Hematopoietic multipotent progenitor cell treated with erythropoietin and hydrocortisone succinate and interleukin-3 and kit ligand, for 17 days (in vitro differentiated cells): ENCODE measurements around the gene SPCS2.

Experiments
- DNase-seq: peaks from one replicate; pipeline ENCODE4 v3.0.0-alpha.2; 2015; ENCODE audit warnings: low spot score

SPCS2 gene

DNA sequence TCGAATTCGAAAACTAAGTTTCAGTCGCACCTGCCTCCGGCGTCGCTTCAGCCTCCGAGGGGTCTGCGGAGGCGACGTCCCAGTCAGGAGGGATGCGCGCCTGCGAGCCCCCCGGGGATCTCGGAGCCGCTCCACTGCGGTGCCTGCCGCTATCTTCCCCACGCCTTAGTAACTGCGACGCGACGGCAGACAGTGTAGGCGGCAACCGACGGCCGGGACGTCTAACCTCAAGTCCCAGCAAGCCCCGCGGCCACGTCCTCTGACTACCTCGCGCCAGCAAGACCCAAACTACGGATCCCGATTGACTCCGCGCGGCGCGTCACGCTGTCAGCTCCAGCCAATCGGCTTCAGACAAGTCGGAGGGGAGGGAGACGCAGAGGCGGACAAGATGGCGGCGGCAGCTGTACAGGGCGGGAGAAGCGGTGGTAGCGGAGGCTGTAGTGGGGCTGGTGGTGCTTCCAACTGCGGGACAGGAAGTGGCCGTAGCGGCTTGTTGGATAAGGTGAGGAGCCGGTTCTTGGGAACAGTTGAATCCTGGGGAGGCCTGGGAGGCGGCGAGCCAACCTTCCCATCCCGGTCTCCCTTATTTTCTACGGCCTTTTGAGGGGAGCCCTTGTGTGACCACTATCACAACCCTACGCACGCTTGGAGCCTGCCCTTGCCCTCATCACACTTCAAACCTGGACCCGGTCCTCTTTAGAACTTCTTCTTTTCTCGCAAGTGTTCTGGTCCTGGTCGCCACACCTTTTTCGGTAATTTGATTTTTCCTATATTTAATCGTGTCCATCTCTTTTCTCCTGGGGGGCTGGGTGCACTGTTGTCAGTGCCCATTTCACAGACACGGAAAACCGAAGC lies at the start of gene SPCS2, which contains the start of gene XRRA1:
Gene SPCS2 (plus strand): TSS at position 369 of the 855 bp plus-strand sequence. CDS start 20 bp downstream, at position 389.
Gene XRRA1 (minus strand): TSS at position 194 of the 855 bp plus-strand sequence. CDS start 8,213 bp downstream, outside the sequence.
- DNase-seq = peak; percentile 95

DNA sequence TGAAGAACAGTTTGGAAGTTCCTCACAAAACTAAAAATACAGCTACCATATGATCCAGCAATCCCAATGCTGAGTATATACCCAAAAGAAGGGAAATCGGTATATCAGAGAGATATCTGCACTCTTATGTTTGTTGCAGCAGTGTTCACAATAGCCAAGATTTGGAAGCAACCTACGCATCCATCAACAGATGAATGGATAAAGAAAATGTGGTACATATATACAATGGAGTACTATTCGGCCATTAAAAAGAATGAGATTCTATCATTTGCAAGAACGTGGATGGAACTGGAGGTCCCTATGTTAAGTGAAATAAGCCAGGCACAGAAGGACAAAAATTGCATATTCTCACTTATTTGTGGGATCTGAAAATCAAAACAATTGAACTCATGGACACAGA lies 46.7 kb upstream of the SPCS2 start:
- DNase-seq = no peak

DNA sequence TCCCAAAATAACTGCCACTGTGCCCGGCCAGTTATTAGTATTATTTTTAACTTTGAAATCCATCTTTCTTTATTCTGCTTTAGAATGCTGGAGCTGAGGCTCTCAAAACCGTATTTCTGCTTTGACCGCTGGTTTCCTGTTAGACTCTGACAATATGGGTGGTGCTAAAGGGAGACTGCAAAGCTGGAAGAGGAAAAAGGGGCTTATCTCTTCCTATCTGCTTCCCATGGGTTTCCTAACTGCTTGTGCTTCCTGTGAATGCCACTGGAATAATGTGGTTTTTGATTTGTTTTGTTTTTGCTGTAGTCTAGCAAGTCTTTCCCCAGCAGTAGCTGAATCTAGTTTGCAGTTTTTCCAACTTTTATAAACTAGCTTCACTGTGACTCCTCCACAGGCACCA lies 43.7 kb upstream of the SPCS2 start:
- no peak for DNase-seq

DNA sequence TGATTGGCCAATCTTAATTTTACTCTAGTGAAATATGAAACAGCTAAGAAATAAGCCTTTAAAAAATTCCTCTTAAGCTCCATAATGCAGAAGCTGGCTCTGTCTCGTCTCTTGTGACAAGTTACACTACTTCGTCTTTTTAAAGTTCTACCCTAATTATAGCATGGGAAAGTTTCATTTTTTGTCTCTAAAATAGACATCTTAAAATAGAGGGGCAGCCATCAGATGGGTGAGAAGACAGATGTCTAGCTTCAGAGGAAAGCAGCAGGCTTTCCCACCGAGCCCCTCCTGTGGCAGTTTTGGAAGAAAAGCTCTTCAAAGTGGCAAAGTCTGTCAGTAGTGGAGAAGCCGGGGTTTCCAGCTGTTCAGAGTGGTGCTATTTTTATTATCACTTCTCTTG lies 39.7 kb upstream of the SPCS2 start:
- no peak for DNase-seq

DNA sequence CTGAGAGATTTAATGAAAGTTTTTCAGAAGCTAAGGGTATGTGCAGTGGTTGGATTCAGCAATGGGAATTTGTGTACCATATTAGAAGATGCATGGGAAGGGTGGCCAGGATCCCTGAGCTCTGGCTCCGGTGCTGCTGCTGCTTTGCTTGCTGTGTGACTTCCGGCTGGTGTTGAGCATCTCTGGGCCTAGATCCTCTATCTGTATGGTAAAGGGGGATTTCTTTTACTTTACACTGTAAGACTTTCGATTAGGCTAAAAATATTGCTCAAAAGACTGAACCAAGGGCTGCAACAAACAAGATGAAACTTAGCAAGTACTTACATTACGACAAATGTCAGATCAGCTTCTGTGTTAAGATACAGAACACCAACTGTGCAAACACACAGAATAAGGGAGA lies 39.3 kb upstream of the SPCS2 start:
- DNase-seq = no peak

DNA sequence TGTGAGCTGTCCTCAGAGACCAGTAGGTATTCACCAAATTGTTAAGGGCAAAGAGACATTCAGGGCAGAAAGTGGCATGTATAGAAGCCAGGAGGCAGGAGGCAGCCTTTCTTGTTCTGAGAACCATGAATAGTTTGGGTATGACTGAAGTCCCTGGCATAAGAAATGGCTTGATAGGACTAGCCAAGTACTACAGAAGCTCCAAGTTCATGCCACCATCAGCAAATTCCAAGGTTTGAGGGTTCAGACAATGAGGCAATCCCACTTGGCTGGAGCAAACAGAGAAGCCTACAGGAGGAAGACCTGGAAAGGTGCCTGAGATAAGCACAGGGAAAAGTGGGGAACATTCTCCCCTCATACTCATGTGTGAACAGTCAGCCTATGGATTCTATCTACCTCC lies 25.9 kb upstream of the SPCS2 start:
- no peak for DNase-seq

DNA sequence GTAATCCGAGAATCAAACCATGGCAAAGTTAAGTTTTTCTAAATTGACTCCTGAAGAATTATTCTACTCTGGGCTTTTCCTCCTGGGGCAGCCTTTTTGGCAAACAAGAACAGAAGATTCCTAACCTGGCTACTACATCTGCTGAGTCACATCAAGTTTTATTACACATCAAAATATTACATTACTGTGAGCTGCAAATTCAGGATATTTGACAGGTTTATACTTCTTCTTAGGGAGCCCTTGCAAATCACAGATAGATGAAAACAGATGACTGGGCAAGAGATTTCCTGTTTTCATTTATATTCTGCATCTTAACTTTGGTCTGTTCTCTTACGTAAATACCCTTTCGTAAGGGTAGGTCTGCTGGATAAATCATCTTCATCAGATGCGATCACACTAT lies 23.8 kb upstream of the SPCS2 start:
- no peak for DNase-seq

DNA sequence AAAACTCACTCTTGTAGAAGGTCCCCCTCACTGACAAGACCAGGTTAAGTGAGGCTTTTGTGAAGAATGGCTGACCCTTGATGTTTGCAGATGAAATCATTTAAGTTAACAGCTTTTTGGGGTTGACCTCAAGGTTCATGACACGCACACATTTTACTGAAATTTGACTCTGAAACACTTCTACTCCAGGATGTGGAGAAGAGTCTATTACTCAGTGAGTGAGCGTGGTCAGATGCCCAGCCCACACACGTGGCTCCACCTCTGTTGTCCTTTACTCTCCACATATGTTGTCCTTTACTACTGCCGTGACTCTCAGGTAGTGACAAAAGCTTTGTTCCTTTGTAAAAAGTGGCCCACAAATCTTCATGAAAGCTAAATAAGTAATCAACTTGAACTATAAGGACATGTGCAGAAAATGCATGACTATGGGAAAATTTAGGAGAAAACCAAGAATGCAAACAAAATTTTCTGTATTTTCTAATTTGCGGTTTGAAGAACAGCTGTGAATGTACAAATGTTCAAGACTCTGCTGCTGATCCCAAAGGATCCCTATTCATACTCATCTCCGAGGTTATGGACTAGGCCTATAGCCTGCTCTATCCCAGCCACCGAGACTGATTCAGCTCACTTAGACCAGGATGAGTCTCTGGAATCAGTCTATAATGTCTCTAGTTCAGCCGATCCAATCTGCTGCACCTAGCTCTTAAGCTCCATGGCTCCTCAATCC lies 22.6 kb upstream of the SPCS2 start:
- DNase-seq = no peak

DNA sequence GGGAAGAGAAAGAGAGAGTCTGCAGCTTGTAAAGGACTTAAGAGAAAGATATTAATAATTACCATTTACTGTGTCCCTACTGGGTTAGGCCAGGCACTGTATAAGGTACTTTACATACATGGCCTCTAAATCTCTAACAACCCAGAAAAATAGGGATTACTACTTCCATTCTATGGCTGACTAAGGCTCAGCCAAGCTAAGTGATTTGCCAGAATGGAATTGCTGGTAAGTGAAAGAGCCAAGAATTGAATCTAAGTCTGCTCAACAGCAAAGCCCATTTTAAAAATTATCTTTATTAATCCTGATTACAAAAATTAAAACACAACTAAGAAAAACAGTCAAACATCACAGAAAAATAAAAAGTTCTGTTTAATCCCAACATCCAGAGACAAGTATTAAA lies 21.6 kb upstream of the SPCS2 start:
- no peak for DNase-seq

DNA sequence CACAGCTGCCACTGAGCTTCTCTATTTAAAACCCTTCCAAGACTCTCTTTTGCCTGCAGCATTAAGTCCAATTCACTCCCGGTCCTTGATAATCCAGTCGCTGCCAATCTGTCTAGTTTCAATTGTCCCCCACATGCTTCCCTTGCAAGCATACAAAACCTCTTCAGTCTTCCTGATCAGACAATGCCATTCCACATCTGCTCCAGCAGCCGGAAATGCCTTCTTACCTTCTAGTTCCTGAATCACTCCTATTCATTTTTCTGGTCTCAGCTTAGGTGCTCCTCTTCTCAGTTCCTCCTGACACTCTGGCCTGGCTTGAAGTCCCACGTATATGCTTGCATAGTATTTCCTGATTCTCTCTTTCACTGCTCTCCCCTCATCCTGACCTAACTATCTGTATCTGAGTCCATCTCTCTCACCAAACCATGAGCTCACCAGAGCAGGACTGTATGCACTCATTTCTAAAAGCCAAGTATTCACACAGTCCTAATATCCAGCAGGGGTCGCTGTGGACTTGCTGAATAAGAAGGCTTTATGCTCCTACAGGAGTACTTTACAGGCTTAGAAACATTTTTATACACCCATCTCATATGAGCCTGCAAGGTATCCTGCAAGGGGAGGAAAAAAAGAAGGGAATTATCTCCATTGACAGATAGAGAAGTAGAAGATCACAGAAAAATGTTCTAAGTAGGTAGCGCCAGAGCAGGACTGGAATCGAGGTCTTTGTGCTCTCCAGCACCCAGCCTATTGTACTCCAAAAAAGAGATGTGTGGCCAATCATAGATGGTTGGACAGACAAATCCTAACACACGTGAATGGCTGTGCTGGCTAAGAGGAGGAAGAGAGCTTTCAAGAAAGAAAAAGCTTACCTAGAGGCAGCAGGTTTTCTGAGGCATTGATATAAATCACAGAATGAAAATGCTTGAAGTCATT lies 19.4 kb upstream of the SPCS2 start:
- DNase-seq = peak; percentile 90

DNA sequence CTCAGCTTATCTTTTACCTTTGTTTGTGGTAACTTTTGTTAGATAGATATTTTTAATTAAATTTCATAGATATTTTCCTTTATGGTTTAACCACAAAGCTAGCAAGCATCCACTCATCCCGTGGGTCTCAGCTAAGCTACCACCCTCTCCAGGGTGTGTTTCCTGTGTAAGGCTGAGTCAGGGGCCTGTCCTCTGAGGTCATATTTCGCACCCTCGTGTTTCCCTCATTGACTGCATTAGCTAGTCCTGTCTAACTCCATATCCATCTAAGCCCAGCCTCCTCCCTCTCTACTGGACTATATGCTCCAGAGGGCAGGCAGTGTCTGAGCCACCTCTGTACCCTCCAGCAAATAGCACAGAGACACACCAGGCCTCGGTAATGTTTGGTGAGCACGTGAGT lies 16.9 kb upstream of the SPCS2 start:
- DNase-seq = no peak

DNA sequence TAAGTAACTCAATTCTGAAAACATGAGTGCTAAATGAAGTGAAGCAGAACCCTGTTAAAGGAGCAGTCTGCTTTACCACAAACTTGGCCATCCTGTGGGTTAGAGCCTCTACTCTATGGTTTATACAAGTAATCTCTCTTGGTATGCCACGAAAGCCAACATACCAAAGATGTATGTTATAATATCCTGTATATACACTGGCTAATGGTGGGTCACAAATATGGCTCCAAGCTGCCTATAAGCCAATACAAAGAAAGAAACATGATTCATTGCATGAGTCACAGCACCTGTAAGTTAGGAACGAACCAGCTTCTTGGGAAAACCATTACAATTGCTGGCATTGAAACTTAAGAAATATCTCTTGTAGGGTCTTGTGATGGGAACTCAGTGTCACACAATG lies 16.3 kb upstream of the SPCS2 start:
- DNase-seq = no peak

DNA sequence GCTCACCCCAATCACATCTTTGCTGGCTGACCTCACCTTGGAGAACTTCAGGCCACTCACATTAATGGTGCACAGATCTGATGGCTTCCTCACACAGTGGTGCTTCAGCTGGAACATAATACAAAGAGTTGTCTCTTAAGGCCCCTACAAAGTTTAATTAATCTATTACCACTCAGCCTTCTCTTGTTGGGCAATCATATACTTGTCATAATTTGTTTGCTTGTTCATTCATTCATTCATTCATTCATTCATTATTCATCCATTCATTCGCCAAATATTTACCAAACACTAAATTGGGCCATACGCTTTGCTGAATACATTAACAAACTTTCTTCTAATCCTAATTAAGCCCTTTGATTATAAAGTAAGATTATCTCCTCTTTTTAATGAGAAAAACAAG lies 15.3 kb upstream of the SPCS2 start:
- no peak for DNase-seq

DNA sequence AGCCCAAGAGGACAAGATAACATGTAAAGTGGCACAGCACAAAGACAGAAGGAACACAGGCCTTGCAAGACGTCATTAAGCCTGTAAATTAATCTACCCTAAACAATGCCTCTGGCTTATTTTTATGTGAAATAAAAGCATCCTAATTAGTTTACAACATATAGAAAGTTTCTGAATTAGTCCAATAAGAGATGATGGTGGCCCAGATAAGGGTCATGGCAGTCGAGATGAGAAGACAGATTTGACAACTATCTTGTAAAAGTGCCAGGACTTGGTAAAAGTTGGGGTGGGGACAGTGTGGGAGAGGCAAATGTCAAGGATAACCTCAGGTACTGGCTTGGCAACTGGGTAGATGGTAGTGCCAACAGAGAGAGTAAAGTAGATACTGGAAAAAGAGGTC lies 13.8 kb upstream of the SPCS2 start:
- DNase-seq = no peak

DNA sequence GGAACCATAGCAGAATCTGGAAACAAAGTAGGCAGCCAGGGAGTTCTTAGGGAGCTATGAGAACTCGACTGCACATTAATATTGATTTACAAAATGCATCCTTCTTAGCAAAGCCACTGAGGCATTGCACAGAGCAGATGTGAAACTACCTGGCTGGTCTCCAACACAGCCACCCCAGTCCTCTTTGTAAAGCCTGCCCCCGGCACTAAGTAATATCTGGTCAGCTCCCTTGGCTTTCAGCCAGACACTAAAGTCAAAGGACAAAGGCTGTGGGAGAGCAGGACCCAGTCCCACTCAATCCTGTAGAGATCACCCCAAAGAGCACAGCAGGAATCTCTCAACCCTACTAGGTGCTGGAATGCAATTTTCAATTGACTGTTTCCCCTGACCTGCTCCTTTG lies 13.0 kb upstream of the SPCS2 start:
- no peak for DNase-seq

DNA sequence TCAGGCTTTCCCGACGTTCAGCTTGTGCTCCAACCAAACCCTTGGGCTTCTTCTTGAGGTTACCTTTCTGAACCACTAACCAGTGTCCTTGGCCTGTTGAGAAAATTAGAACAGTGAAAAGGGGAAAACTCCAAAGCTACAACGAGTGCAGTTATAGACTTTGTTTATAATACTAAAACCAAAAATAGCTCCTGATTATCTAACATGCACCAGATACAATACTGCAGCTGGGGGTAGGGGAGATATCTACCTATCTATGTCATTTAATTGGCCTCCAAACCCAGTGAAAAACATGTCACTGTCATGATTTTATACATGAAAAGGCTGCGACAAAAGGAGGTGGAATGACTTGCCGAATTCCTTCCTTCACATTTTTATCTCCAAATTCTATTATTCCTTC lies 12.1 kb upstream of the SPCS2 start:
- DNase-seq = no peak

DNA sequence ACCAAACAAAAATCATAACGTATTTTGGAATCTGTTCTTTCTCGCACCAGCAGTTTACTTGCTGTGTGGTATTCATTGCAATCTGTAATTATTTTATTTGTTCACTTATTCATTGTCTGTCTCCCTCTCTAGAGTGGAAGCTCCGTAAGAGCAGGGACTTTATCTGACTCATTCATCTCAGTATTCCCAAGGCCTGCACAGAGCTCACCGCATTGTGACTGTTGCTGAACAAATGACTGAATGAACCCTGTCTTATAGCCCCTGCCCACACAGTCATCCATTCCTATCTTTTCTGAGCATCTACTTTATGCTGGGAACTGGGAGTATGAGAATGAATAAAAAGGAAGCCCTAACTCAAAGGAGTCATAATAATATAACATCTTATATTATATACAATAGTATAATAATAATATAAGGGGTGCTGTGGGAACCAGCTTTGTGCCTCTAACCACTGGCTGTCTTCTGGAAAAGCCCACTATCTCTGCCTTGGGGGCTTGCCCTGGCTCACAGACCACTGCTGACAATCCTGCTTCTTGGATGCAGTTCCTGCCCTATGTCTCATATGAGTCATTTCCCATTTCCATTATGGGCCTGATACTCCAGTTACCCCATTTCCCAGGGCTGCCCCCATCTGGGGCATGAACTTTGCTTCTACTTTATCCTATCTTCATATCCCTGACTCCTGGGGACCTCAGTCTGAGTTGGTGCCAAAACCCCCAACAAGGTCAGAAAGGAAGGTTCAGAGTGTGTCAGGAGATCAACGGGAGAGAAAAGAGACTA lies 11.2 kb upstream of the SPCS2 start:
- no peak for DNase-seq

DNA sequence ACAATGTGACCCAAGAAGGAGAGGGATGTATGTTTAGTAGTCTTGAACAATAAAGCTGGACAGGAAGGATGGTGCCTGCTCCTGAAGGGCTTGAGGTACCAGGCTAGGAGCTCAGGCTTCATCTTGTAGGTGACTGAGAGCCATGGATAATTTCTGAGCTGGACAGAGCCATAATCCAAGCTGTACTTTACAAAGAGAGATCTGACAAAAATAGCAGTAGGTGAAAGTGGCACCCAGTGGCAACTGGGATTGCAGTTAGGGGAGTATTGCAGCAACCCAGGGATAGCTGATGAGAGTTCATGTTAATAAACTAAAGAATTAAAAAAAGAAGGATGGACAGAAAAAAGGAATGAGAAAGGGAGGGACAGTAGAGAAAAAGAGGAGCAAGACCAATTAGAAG lies 7.6 kb upstream of the SPCS2 start:
- no peak for DNase-seq

DNA sequence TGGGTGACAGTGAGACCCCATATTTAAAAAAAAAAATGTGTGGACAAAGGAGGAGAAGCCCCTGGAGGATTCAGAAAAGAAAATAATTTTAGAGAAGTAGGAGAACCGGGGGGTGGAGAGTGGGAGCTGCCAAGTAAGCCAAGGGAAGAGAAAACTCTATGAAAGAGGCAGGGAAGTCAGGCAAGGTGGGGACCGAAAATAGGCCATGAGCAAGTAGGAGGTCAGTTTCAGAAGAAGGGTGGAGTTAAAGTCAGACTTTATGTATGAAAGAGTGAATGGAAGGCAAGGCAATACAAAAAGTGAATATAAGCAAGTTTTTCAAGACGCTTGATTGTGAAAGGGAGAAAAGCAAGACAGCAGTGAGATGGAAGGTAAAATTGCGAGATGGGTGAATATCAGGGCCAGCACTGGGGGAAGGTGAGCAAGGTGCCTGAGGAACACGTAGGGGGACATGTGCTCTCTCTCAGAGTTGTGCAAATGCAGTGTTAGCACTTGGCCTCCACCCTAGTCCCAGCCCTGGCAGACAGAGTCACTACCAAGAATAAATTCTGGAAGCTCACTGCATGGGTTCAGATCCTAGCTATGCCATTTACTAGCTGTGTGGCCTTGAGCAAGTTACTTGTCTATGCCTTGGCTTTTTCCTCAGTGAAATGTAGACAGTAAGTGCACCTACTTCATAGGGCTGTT lies 6.8 kb upstream of the SPCS2 start:
- DNase-seq = no peak

DNA sequence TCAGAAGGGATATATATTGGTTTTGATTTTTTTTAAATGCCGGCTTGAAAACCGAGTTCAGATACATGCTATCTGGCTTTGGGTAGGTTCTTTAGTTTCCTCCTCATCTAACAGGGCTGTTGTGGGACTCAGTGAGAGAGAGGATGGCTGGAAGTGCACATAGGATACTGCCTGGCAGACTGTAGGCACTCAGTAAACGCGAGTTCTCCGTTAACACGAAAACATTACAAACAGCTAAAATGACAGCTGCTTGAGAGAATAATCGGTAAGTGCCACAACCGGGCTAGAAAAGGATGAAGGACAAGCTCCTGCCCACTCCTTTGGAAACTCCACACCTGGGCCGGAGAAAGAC lies 544 bp upstream of the SPCS2 start:
- DNase-seq = no peak

DNA sequence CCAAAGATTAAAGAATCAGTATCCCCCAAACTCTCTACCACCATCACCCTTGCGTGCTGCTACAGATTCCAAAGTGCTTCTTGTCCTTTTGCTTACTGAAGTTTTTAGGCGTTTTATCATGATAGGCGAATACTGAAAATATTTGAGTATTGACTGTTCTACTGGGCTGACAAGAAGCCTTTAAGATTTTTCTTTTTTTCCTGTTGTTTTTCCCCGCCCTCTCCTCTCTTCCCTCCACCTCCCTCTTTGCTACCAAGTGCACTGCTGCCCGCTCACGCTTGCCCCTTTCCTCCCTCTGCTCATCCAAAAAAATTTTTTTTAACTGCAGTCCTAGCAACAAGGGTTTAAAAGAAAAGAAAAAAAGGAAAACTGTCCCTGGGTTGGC lies 679 bp downstream of the SPCS2 start:
- DNase-seq = no peak
